OCI-M2 (cell line): Measurements from ENCODE around the gene DTNB.

Experiments
- DNase-seq: peaks from one replicate; lab custom pipeline; 2025; ENCODE audit not compliant: unreplicated experiment; lab: John Stamatoyannopoulos, UW

Gene DTNB

GRCh38 chr2:25512707-25513106 lies 160.7 kb downstream of the DTNB start:
- DNase-seq: no peak

- DNase-seq: no peak
Observed at GRCh38 chr2:25506226-25506625, 167.2 kb downstream of the DTNB start.

- DNase-seq: no peak
Observed at GRCh38 chr2:25505622-25506021, 167.8 kb downstream of the DTNB start.

- DNase-seq: no peak
Observed at GRCh38 chr2:25505182-25505581, 168.2 kb downstream of the DTNB start.

GRCh38 chr2:25504266-25504665 lies 169.1 kb downstream of the DTNB start:
- no peak for DNase-seq

GRCh38 chr2:25499157-25499556 lies 174.2 kb downstream of the DTNB start:
- no peak for DNase-seq

GRCh38 chr2:25497918-25498407 lies 175.4 kb downstream of the DTNB start:
- no peak for DNase-seq

GRCh38 chr2:25497229-25497917 lies 176.0 kb downstream of the DTNB start:
- no peak for DNase-seq

GRCh38 chr2:25494616-25495015 lies 178.8 kb downstream of the DTNB start:
- DNase-seq: no peak

- no peak for DNase-seq
Observed at GRCh38 chr2:25493207-25493606, 180.2 kb downstream of the DTNB start.

GRCh38 chr2:25492726-25493125 lies 180.7 kb downstream of the DTNB start:
- no peak for DNase-seq

GRCh38 chr2:25491966-25492532 lies 181.3 kb downstream of the DTNB start:
- no peak for DNase-seq

GRCh38 chr2:25491003-25491696 lies 182.2 kb downstream of the DTNB start:
- no peak for DNase-seq

GRCh38 chr2:25490217-25490616 lies 183.2 kb downstream of the DTNB start:
- no peak for DNase-seq

- no peak for DNase-seq
Observed at GRCh38 chr2:25489631-25490030, 183.7 kb downstream of the DTNB start.

GRCh38 chr2:25483607-25484266 lies 189.6 kb downstream of the DTNB start:
- DNase-seq: no peak

- DNase-seq: no peak
Observed at GRCh38 chr2:25482341-25482740, 191.0 kb downstream of the DTNB start.

GRCh38 chr2:25481381-25482300 lies 191.7 kb downstream of the DTNB start:
- DNase-seq: no peak

- DNase-seq: no peak
Observed at GRCh38 chr2:25480561-25480960, 192.8 kb downstream of the DTNB start.

- no peak for DNase-seq
Observed at GRCh38 chr2:25479761-25480160, 193.6 kb downstream of the DTNB start.

GRCh38 chr2:25478736-25479135 lies 194.6 kb downstream of the DTNB start:
- no peak for DNase-seq
